ENCODE results near the gene DGCR2.
"Not testable (repeated sequence)": the region's sequence is repeated elsewhere in the genome, so short reads cannot be mapped to it uniquely, and the experiment has no call there.

Gene DGCR2

DNA sequence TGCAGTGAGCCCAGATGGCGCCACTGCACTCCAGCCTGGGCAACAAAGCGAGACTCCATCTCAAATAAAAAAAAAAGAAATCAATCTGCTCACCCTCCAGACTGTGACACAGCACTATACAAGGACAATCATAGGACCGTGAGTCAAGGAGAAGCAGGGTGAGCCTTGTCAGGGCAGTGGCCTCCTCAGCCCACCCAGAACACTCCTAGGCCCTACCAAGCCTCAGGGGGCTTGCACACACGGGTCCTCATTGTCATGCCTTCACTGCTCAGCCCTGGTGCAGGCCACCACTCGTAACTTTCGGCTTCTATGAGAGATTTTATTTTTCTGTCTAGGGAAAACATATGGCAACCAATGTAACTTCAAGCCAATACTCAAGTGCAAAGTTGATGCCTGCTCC lies 35.8 kb downstream of the DGCR2 start:
- ChIA-PET POLR2A (no interaction called here), CTCF (interaction anchor here (2.1 kb wide), 2 partner anchors 10 to 29 kb away, joined by 6 to 7 read pairs; no protein-coding TSS in a partner anchor)
- TF ChIP-seq, protein P1, sequence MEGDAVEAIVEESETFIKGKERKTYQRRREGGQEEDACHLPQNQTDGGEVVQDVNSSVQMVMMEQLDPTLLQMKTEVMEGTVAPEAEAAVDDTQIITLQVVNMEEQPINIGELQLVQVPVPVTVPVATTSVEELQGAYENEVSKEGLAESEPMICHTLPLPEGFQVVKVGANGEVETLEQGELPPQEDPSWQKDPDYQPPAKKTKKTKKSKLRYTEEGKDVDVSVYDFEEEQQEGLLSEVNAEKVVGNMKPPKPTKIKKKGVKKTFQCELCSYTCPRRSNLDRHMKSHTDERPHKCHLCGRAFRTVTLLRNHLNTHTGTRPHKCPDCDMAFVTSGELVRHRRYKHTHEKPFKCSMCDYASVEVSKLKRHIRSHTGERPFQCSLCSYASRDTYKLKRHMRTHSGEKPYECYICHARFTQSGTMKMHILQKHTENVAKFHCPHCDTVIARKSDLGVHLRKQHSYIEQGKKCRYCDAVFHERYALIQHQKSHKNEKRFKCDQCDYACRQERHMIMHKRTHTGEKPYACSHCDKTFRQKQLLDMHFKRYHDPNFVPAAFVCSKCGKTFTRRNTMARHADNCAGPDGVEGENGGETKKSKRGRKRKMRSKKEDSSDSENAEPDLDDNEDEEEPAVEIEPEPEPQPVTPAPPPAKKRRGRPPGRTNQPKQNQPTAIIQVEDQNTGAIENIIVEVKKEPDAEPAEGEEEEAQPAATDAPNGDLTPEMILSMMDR (IDR thresholded peaks at IDR 0.05; ENCODE audit: control extremely low read depth, extremely low read depth, low read depth, missing control alignments): no peak
- no peak for DNase-seq (ENCODE audit: extremely low spot score)

DNA sequence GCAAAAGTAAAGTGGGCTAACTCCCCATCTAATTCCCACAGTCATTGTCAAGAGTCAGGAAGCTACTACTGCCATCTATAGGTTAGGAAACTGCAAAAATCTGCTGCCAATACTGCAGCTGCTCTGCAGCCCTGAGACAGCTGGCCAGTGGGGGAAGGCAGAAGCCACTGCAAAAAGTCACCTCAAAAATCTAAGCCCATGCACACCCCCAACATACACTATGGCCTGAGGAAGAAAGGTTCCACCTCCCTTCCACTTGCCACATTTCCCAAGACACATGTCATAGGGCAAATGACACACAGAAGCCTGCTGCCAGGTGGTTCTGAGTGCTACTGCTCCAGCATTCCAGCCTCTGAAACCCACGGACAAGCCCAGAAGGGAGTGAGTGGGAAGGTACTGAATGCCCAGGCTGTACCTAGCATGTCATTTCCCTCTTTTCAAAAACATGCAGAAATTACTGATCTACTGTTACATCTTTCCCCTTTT lies 36.9 kb downstream of the DGCR2 start:
- DNase-seq (ENCODE audit: extremely low spot score): peak; percentile 50
- CTCF ChIA-PET: interaction anchor here (1.2 to 2.1 kb wide), 3 partner anchors 9 to 31 kb away, joined by 3 to 7 read pairs (median 6); no protein-coding TSS in a partner anchor
- TF ChIP-seq, protein P1 (IDR thresholded peaks at IDR 0.05; ENCODE audit: control extremely low read depth, extremely low read depth, low read depth, missing control alignments): peak; percentile 37
- POLR2A ChIA-PET: no interaction called here

DNA sequence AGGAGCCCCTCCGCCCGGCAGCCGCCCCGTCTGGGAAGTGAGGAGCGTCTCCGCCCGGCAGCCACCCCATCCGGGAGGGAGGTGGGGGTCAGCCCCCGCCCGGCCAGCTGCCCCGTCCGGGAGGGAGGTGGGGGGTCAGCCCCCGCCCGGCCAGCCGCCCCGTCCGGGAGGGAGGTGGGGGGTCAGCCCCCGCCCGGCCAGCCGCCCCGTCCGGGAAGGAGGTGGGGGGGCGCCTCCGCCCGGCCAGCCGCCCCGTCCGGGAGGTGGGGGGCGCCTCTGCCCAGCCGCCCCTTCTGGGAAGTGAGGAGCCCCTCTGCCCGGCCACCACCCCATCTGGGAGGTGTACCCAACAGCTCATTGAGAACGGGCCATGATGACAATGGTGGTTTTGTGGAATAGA lies 37.6 kb downstream of the DGCR2 start:
- CTCF ChIA-PET: interaction anchor here (2.1 kb wide), 2 partner anchors 8 to 31 kb away, joined by 6 to 7 read pairs; no protein-coding TSS in a partner anchor
- POLR2A ChIA-PET; DNase-seq (ENCODE audit: extremely low spot score): not testable (repeated sequence)

DNA sequence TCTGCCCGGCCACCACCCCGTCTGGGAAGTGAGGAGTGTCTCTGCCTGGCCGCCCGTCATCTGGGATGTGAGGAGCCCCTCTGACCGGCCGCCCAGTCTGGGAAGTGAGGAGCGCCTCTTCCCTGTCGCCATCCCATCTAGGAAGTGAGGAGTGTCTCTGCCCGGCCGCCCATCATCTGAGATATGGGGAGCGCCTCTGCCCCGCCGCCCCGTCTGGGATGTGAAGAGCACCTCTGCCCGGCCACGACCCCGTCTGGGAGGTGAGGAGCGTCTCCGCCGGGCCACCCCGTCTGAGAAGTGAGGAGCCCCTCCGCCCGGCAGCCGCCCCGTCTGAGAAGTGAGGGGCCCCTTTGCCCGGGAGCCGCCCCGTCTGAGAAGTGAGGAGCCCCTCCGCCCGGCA lies 38.1 kb downstream of the DGCR2 start:
- CTCF ChIA-PET; DNase-seq (ENCODE audit: extremely low spot score): not testable (repeated sequence)
- POLR2A ChIA-PET: interaction anchor here (0.6 kb wide), 1 partner anchor 12 kb away, joined by 3 read pairs; no protein-coding TSS in a partner anchor

DNA sequence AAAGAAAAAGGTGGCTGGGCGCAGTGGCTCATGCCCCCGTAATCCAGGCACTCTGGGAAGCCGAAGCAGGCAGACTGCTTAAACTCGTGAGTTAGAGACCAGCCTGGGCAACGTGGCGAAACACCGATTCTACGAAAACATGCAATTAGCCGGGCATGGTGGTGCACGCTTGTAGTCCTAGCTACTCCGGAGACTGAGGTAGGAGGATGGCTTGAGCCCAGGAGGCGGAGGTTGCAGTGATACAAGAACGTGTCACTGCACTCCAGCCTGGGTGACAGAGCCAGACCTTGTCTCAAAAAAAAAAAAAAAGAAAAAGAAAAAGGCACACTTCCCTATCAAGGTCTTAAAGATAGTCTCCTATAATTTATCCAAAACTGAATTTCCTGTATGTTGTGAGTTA lies 39.4 kb downstream of the DGCR2 start:
- POLR2A ChIA-PET: interaction anchor here (0.7 kb wide), 1 partner anchor 17 kb away, joined by 3 read pairs; no protein-coding TSS in a partner anchor
- DNase-seq (ENCODE audit: extremely low spot score): no peak
- CTCF ChIA-PET: interaction anchor here (1.1 kb wide), 1 partner anchor 25 kb away, joined by 3 read pairs; no protein-coding TSS in a partner anchor
- TF ChIP-seq, protein P1 (IDR thresholded peaks at IDR 0.05; ENCODE audit: control extremely low read depth, extremely low read depth, low read depth, missing control alignments): no peak

DNA sequence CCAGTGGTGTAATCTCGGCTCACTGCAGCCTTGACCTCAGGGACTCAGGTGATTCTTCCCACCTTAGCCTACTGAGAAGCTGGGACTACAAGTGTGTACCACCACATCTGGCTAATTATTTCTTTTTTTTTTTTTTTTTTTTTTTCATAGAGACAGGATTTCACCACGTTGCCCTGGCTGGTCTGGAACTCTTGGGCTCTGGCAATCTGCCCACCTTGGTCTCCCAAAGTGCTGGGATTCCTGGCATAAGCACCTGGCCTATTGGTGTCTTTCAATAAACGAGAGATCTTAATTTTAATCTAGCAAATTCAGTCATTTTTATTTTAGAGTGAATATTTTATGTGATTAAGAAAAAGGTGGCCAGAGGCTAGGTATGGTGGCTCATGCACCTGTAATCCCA lies 40.1 kb downstream of the DGCR2 start:
- CTCF ChIA-PET: interaction anchor here (1.1 kb wide), 1 partner anchor 26 kb away, joined by 3 read pairs; no protein-coding TSS in a partner anchor
- TF ChIP-seq, protein P1 (IDR thresholded peaks at IDR 0.05; ENCODE audit: control extremely low read depth, extremely low read depth, low read depth, missing control alignments): no peak
- POLR2A ChIA-PET: interaction anchor here (0.7 kb wide), 1 partner anchor 18 kb away, joined by 3 read pairs; no protein-coding TSS in a partner anchor

DNA sequence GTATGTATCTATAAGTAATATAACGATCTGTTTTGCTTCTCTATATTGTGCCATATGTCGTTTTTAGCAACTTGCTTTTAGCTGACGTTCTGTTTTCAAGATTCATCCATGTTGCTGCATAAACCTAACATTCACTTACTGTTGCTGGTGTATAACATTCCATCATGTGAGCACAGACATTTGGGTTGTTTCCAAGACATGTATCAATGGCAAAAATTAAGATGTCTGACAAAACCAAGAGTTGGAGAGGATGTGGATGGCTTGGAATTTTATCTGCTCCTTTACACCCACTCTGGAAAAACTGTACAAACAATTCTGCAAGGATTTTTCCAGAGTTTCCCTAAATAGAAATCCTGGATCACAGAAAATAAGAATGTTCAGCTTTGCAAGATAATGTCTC lies 40.9 kb downstream of the DGCR2 start:
- DNase-seq (ENCODE audit: extremely low spot score): no peak
- TF ChIP-seq, protein P1 (IDR thresholded peaks at IDR 0.05; ENCODE audit: control extremely low read depth, extremely low read depth, low read depth, missing control alignments): no peak
- ChIA-PET POLR2A (no interaction called here), CTCF (no interaction called here)

More for the DNA sequence above, 40.1 kb downstream of the DGCR2 start:
- DNase-seq (ENCODE audit: extremely low spot score): no peak

DNA sequence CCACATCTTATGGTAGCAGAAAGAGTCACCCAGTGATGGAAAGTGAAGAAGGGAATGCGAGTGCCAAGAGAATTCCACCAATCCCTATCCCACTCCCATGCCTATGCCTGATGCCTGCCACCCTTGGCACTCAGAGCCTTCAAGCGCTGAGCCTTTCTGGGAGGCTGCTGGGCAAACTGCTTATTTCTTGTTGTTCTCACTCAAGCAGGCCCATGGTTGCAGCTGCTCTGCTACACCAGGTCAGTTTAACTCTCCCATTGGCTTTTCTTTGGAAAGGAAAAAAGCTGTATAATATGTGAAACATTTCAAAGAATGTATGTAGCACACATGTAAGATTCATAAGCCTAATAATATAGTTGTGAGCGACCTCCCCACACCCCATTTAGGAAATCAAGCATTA lies 41.4 kb downstream of the DGCR2 start:
- CTCF ChIA-PET: no interaction called here
- POLR2A ChIA-PET: no interaction called here
- DNase-seq (ENCODE audit: extremely low spot score): no peak
- TF ChIP-seq, protein P1 (IDR thresholded peaks at IDR 0.05; ENCODE audit: control extremely low read depth, extremely low read depth, low read depth, missing control alignments): no peak
